Hepatocyte (in vitro differentiated cells): ENCODE data around the gene PCGF5. TPM values are rescaled to one million over a fixed set of nuclear protein-coding genes. Genes with fewer than 3 reads are reported as not detected.

Source experiments
- DNase-seq: peaks from one replicate; pipeline ENCODE4 v3.0.0-alpha.2; 2016; ENCODE audit warnings: low spot score
- H2AFZ ChIP-seq: fragments of 200-600 bp; sonication (generic); 2 replicates; pipeline ENCODE4 v1.6.0; 2016; ENCODE audit warnings: antibody characterized with exemption, mild to moderate bottlenecking
- H3K27ac ChIP-seq: fragments of 200-600 bp; sonication (generic); 2 replicates; pipeline ENCODE4 v1.5.1; 2016; ENCODE audit warnings: mild to moderate bottlenecking
- H3K27me3 ChIP-seq: fragments of 200-600 bp; sonication (generic); 2 replicates; pipeline ENCODE4 v1.6.1; 2016
- H3K36me3 ChIP-seq: fragments of 200-600 bp; sonication (generic); replicated peaks from 2 replicates; pipeline ENCODE4 v1.5.1; 2016; ENCODE audit warnings: low read depth; ENCODE audit not compliant: insufficient read depth
- H3K4me1 ChIP-seq: fragments of 200-600 bp; sonication (generic); 2 replicates; pipeline ENCODE4 v1.5.1; 2016; ENCODE audit warnings: mild to moderate bottlenecking, moderate library complexity; ENCODE audit not compliant: insufficient read depth
- H3K4me2 ChIP-seq: fragments of 200-600 bp; sonication (generic); 2 replicates; pipeline ENCODE4 v1.6.0; 2016
- H3K4me3 ChIP-seq: fragments of 200-600 bp; sonication (generic); 2 replicates; pipeline ENCODE4 v1.5.1; 2016; ENCODE audit warnings: mild to moderate bottlenecking
- H3K79me2 ChIP-seq: fragments of 200-600 bp; sonication (generic); 2 replicates; pipeline ENCODE4 v1.6.0; 2017; ENCODE audit warnings: mild to moderate bottlenecking
- H3K9me2 ChIP-seq: fragments of 200-600 bp; sonication (generic); replicated peaks from 2 replicates; pipeline ENCODE4 v1.6.0; 2017; ENCODE audit warnings: mild to moderate bottlenecking; ENCODE audit not compliant: insufficient read depth
- H3K9me3 ChIP-seq: fragments of 200-600 bp; sonication (generic); 2 replicates; pipeline ENCODE4 v1.5.1; 2016; ENCODE audit warnings: low read depth, mild to moderate bottlenecking
- H4K20me1 ChIP-seq: fragments of 200-600 bp; sonication (generic); 2 replicates; pipeline ENCODE4 v1.6.0; 2016; ENCODE audit warnings: mild to moderate bottlenecking; ENCODE audit not compliant: insufficient read depth, poor library complexity, severe bottlenecking
- EZH2 ChIP-seq: fragments of 200-600 bp; sonication (generic); IDR thresholded peaks from 2 replicates; pipeline ENCODE4 v1.6.1; 2016; ENCODE audit warnings: antibody characterized with exemption, mild to moderate bottlenecking, borderline replicate concordance
- EZH2phosphoT487 ChIP-seq: fragments of 200-600 bp; sonication (generic); IDR thresholded peaks from one replicate; pipeline ENCODE4 v1.6.1; 2018; ENCODE audit warnings: antibody characterized with exemption, mild to moderate bottlenecking, low read depth, moderate library complexity; ENCODE audit not compliant: unreplicated experiment, severe bottlenecking
- WGBS: methylation state at CpG from one replicate; pipeline ENCODE4 v1.1.6; 2016; ENCODE audit warnings: low lambda C conversion rate; ENCODE audit errors: missing lambda C conversion rate; 5-methylcytosine and 5-hydroxymethylcytosine counted together
- polyA plus RNA-seq: library from polyadenylated mRNA; unstranded; fragments of >200 nt; fragmentation: Nextera tagmentation; extraction: Ambion mirVana; gene quantifications from 2 replicates; pipeline ENCODE4 v1.2.1, GENCODE V29; 2016
- total RNA-seq: library from RNA; depleted of rRNA; stranded (reverse); fragments of >200 nt; gene quantifications from 2 replicates; pipeline ENCODE4 v1.2.3, GENCODE V29; 2014
- TF ChIP-seq, protein P1 (sequence below): fragments of 200-600 bp; sonication (generic); IDR thresholded peaks from 2 replicates; pipeline ENCODE4 v1.5.1; 2016; ENCODE audit warnings: antibody characterized with exemption, mild to moderate bottlenecking; ENCODE audit not compliant: poor library complexity

PCGF5 gene
- total and polyA plus RNA-seq, 2 experiments from 2014 or later: 32.1 to 38.7 TPM

DNA sequence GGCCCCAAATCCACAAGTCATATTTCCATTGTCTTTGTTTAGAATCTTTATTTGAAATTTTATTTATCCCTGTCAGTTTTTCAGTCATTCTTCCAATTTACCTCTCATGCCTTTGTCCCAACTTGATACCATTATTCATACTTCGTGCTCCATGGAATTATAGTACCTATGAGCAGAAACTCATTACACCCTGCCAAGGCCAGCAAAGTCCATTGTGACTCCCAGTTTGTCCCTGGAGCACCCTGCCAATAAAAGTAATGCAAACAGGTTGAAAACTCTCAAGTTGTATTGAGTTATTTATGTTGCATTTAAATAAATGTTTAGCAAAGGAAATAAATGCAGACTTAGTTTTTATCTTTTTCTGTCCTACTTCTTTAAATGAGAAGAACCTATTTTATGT, 19.3 kb downstream of the PCGF5 start:
- no peaks in the 10 kb centered on the region for H4K20me1 ChIP-seq
- no peak overlapping the region for H3K27ac ChIP-seq
- H3K36me3 ChIP-seq: no peaks in the 10 kb centered on the region
- TF ChIP-seq, protein P1, sequence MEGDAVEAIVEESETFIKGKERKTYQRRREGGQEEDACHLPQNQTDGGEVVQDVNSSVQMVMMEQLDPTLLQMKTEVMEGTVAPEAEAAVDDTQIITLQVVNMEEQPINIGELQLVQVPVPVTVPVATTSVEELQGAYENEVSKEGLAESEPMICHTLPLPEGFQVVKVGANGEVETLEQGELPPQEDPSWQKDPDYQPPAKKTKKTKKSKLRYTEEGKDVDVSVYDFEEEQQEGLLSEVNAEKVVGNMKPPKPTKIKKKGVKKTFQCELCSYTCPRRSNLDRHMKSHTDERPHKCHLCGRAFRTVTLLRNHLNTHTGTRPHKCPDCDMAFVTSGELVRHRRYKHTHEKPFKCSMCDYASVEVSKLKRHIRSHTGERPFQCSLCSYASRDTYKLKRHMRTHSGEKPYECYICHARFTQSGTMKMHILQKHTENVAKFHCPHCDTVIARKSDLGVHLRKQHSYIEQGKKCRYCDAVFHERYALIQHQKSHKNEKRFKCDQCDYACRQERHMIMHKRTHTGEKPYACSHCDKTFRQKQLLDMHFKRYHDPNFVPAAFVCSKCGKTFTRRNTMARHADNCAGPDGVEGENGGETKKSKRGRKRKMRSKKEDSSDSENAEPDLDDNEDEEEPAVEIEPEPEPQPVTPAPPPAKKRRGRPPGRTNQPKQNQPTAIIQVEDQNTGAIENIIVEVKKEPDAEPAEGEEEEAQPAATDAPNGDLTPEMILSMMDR: no peak
- TF ChIP-seq EZH2phosphoT487 (no peak), EZH2 (no peak)
- WGBS: 91% methylated on average over 1 of the region's 1 CpG
- no peak overlapping the region for H2AFZ ChIP-seq
- no peak overlapping the region for H3K4me2 ChIP-seq
- no peak overlapping the region for H3K4me3 ChIP-seq
- H3K9me2 ChIP-seq: no peaks in the 10 kb centered on the region
- H3K27me3 ChIP-seq: no peaks in the 10 kb centered on the region
- no peak for DNase-seq
- H3K4me1 ChIP-seq: no peaks in the 10 kb centered on the region
- no peaks in the 10 kb centered on the region for H3K9me3 ChIP-seq
- no peaks in the 10 kb centered on the region for H3K79me2 ChIP-seq

DNA sequence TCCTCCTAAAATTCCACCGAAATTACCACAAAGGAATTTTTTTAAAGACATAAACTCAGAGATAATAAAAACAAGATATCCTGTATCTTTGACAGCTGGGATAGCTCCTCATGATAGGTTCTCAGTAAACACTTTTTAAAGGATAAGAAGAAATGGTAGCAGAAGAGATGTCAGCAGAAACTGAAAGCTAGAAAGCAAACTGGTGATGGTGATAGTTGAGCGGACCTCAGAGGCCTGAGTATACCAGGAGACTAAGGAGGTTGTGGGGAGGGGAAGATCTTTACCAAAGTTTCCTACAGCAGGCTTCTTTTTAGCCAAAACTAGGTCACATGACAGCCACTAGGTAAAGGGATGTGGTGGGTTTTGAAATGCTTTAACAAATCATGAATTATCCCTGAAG, 22.5 kb downstream of the PCGF5 start:
- WGBS: 72% methylated on average over 2 of the region's 2 CpGs

DNA sequence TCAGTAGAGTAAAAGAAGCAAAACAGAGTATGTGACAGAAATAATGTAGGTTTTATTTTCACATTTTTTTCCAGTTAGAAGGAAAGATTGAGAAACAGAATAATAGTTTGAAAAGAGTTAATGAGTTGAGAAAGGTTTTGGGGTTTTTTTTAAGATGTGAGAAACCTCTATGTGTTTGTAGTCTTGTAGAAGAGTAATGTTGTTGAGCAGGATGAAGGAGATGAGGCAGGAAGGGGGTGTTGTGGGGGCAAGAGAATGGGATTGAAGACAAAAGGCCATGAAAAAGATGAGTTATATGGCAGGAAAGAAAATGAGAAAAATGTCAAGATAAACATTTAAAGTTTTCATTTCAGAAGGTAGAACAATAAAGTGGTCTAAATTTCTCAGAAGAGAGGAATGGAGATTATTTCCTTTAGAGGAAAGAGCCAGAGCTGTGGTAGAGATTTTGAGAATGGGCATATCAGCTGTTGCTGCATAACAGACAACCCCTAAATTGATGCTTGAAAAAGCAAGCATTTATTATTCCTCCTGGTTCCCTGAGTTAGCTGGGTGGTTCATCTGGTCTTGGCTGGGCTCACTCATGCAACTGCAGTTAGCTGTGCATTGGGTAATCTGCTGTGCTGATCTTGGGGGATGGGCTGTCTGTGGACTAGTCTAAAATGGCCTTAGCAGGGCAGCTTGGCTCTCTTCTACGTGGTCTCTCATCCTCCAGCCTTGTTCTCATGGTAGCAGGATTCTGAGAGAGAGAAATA, 27.1 kb downstream of the PCGF5 start:
- H3K4me2 ChIP-seq: no peak overlapping the region
- H3K36me3 ChIP-seq: no peaks in the 10 kb centered on the region
- H3K27ac ChIP-seq: no peak overlapping the region
- no peaks in the 10 kb centered on the region for H3K4me1 ChIP-seq
- H2AFZ ChIP-seq: no peak overlapping the region
- H3K9me3 ChIP-seq: no peaks in the 10 kb centered on the region
- H3K9me2 ChIP-seq: no peaks in the 10 kb centered on the region
- DNase-seq: peak; percentile 5
- H4K20me1 ChIP-seq: no peaks in the 10 kb centered on the region
- H3K79me2 ChIP-seq: no peaks in the 10 kb centered on the region
- no peak overlapping the region for H3K4me3 ChIP-seq
- 58% methylated on average over 1 of the region's 1 CpG for WGBS
- no peaks in the 10 kb centered on the region for H3K27me3 ChIP-seq
- no peak for TF ChIP-seq EZH2
- TF ChIP-seq, protein P1: no peak
- no peak for TF ChIP-seq EZH2phosphoT487

More for the DNA sequence above, 22.5 kb downstream of the PCGF5 start:
- Histone ChIP-seq H3K79me2 (no peaks in the 10 kb centered on the region), H3K27me3 (no peaks in the 10 kb centered on the region), H3K36me3 (no peaks in the 10 kb centered on the region), H3K4me1 (no peaks in the 10 kb centered on the region), H3K4me3 (no peak overlapping the region), H2AFZ (no peak overlapping the region), H4K20me1 (no peaks in the 10 kb centered on the region), H3K27ac (no peak overlapping the region), H3K9me2 (no peaks in the 10 kb centered on the region), H3K4me2 (no peak overlapping the region), H3K9me3 (no peaks in the 10 kb centered on the region)
- DNase-seq: no peak
- TF ChIP-seq EZH2phosphoT487: no peak
- TF ChIP-seq, protein P1: no peak
